Neutrophil (primary cell): ENCODE measurements around the gene FOXK1.

Experiments used
- H3K27ac ChIP-seq: fragments of 200-600 bp; sonication (generic); 2 replicates; pipeline ENCODE4 v1.5.1; 2016; ENCODE audit warnings: mild to moderate bottlenecking, moderate library complexity
- H3K27me3 ChIP-seq: fragments of 200-600 bp; sonication (generic); 2 replicates; pipeline ENCODE4 v1.6.0; 2016; ENCODE audit warnings: mild to moderate bottlenecking
- H3K36me3 ChIP-seq: fragments of 200-600 bp; sonication (generic); 2 replicates; pipeline ENCODE4 v1.5.1; 2017
- H3K4me1 ChIP-seq, 2 experiments: fragments of 200-600 bp in 1 of 2; sonication (generic) in 1 of 2; 1 replicate in 1 of 2; 2 replicates in 1 of 2; pipeline versions ENCODE4 v1.5.1 to v1.6.1; 2013 to 2016; ENCODE audit warnings: low read depth in 1 of 2, low read length in 1 of 2, mild to moderate bottlenecking in 1 of 2, moderate library complexity in 1 of 2; ENCODE audit not compliant: control insufficient read depth in 1 of 2, insufficient read depth in 1 of 2
- H3K4me3 ChIP-seq, 2 experiments: fragments of 200-600 bp in 1 of 2; sonication (generic) in 1 of 2; 1 replicate in 1 of 2; 2 replicates in 1 of 2; pipeline ENCODE4 v1.5.1; 2013 to 2016; ENCODE audit warnings: low read depth in 1 of 2, low read length in 1 of 2, mild to moderate bottlenecking in 1 of 2, moderate library complexity in 1 of 2
- H3K9me3 ChIP-seq: fragments of 200-600 bp; sonication (generic); 2 replicates; pipeline ENCODE4 v1.5.1; 2016
- TF ChIP-seq, protein P1 (sequence below): fragments of 200-600 bp; sonication (generic); IDR thresholded peaks from 2 replicates; pipeline ENCODE4 v1.5.1; 2016; ENCODE audit warnings: antibody characterized with exemption

The FOXK1 gene

DNA sequence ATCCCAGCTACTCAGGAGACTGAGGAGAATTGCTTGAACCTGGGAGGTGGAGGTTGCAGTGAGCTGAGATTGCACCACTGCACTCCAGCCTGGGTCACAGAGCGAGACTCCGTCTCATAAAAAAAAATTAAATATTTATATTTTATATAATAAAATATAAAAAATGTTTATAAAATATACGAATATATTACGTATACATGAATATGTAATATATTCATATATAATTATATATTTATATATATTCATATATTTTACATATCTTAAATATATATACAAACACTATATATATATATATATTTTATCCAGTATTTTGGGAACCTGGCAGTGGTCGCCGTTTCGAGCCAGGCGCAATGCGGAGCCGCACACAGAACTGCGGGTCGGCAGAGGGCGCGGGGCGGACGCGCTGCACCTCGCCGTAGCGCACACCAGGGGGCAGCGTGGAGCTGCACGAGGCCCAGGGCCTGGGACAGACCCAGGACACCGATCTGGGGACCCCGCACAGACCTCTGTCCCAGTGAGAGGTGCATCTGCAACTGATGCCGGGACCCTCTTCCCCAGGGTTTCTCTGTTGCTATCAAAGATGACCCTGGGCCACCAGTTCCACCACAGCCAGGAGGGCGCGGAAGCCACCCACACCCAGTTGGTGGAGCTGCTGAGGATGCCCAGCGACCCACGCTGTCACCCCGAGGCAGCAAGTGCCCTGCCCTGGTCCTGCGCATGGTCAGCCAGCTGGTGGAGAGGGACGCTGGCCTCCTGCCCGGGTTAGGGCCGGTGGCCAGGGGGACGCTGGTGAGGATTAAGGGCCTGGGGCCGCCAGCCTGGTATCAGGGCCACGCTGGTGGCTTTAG, 116.0 kb downstream of the FOXK1 start:
- H3K4me3 ChIP-seq: no peak overlapping the region
- H3K9me3 ChIP-seq: no peaks in the 10 kb centered on the region
- H3K27ac ChIP-seq: no peak overlapping the region
- H3K36me3 ChIP-seq: no peaks in the 10 kb centered on the region
- TF ChIP-seq, protein P1, sequence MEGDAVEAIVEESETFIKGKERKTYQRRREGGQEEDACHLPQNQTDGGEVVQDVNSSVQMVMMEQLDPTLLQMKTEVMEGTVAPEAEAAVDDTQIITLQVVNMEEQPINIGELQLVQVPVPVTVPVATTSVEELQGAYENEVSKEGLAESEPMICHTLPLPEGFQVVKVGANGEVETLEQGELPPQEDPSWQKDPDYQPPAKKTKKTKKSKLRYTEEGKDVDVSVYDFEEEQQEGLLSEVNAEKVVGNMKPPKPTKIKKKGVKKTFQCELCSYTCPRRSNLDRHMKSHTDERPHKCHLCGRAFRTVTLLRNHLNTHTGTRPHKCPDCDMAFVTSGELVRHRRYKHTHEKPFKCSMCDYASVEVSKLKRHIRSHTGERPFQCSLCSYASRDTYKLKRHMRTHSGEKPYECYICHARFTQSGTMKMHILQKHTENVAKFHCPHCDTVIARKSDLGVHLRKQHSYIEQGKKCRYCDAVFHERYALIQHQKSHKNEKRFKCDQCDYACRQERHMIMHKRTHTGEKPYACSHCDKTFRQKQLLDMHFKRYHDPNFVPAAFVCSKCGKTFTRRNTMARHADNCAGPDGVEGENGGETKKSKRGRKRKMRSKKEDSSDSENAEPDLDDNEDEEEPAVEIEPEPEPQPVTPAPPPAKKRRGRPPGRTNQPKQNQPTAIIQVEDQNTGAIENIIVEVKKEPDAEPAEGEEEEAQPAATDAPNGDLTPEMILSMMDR: peak; percentile 82
- peaks cover 4% of the 10 kb centered on the region for H3K27me3 ChIP-seq
- H3K4me1 ChIP-seq: peaks cover 5% of the 10 kb centered on the region in 2 experiments

DNA sequence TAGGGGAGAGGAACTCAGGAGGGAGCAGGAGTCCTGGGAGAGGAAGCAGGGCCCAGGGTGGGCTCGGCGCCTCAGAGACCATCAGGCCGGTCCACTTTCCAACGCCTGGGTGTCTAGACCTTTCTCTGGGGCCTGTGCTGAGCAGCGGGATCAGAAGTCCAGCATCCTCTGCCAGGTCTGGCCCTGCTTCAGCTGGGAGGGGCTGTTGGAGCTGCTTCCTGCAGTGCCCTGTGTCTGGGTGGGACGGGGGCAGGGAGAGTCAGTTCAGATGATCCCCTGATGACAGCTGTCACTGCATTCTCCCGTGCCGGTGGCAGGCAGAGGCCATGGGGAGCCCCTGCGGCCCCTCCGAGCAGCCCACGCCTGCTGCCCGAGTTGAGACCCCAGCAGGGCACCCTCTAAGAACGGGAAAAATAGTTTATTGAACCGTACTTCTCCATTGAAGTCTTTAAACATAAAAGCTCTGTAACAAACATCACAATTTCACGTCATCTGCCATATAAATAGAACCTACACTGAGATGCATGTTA, 116.7 kb downstream of the FOXK1 start:
- peaks cover 4% of the 10 kb centered on the region for H3K27me3 ChIP-seq
- TF ChIP-seq, protein P1: no peak
- H3K36me3 ChIP-seq: no peaks in the 10 kb centered on the region
- peaks cover 5% of the 10 kb centered on the region in 2 experiments for H3K4me1 ChIP-seq
- no peaks in the 10 kb centered on the region for H3K9me3 ChIP-seq
- H3K27ac ChIP-seq: no peak overlapping the region
- no peak overlapping the region for H3K4me3 ChIP-seq

DNA sequence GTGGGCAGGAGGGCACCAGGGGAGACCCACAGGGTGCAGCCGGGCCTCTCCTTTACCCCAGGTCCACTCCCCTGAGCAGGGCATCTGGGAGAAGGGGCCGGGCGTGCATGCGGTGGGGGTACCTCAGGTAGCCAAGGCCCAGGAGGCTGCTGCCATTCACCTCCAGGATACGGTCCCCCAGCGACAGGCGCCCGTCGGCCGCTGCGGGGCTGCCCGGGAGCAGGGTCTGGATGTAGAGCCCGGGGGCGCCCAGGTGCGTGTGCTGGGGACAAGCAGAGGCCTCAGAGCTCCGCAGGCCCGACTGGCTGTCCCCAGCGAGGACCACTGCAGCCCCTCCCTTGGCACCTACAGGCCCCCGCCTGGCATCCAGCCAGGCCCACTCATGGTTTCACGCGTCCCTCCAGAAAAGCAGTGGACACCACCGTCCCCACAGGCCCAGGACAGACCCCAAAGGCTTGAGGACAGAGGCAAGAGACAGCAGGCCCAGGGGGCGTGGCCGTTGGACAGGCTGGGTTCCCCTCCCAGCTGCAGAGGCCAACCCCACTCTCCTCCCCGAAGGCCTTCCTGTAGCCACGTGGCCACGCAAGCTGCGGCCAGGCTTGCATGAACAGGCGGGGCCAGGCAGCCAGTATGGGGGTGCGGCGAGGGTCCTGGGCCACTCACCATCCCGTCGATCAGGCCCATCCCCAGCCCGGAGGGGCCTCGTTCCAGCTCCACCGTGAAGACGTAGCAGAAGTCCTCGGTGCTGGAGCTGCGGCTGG, 117.6 kb downstream of the FOXK1 start:
- Histone ChIP-seq H3K4me1 (peaks cover 3 to 5% of the 10 kb centered on the region in 2 experiments), H3K27ac (no peak overlapping the region), H3K36me3 (no peaks in the 10 kb centered on the region), H3K27me3 (peaks cover 4% of the 10 kb centered on the region), H3K4me3 (no peak overlapping the region), H3K9me3 (no peaks in the 10 kb centered on the region)
- TF ChIP-seq, protein P1: no peak

DNA sequence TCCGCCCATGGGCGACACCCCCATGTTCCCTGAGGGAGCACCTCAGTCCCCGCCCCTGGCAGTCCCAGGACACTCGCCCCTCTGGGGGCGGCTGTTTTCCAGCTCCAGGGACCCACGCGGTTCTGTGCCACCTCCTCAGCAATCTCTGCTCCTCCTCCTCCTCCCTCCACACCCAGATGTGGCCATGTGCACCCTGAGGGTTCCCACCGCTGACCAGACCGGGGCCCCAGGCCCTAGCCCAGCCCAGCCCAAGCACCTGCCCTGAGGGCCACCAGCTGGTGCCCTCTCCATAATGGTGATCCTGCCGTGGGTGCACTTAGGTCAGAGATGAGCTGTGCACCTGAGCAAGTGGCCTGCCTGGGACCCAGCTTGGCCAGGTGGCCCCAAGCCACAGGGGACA, 118.4 kb downstream of the FOXK1 start:
- TF ChIP-seq, protein P1: no peak
- Histone ChIP-seq H3K9me3 (no peaks in the 10 kb centered on the region), H3K27ac (no peak overlapping the region), H3K4me3 (no peak overlapping the region), H3K4me1 (no peaks in the 10 kb centered on the region), H3K36me3 (no peaks in the 10 kb centered on the region), H3K27me3 (peaks cover 8% of the 10 kb centered on the region)

DNA sequence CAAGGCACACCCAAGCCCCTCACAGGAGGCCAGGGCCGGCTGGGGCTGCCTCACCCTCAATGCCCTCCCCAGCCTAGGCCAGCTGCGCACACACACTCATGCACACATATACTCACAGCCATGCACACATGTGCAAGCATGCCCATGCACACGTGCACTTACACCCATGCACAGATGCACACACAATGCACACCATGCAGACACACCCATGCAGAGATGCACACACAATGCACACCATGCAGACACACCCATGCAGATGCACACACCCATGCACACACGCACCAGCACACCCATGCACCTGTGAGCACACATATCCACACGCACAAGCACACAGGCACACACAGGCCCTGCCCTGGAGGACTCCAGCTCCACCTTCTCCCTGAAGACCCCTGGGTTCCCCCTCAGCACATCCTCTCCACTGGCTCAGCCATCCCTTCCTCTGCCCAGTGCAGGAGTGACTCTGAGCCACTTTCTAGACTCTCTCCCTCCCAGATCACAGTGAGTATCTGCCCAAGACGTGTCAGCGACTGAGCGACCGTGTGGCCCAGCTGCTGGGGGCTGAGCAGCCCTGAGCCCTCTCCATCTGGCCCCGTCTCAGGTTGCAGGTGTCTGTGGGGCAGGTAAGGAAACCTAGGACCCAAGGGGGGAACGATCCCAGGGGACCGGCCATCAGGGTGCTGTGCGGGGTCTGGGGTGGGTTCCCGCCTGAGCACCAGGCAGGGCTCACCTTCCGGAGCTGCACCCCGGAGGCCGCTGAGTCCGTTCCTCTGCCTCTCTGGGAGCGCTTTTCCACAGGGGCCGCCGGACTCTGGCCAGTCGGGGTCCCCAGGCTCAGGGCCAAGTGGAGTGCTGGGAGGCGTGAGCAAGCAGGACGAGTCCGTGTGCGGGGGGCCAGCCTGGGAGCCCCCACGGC, 119.1 kb downstream of the FOXK1 start:
- Histone ChIP-seq H3K4me3 (no peak overlapping the region), H3K4me1 (no peaks in the 10 kb centered on the region), H3K9me3 (no peaks in the 10 kb centered on the region), H3K36me3 (no peaks in the 10 kb centered on the region), H3K27ac (no peak overlapping the region), H3K27me3 (peaks cover 15% of the 10 kb centered on the region)
- TF ChIP-seq, protein P1: no peak
